Stomach (tissue), 9 donors: ENCODE measurements around the gene GPR171. TPM values are rescaled to one million over a fixed set of nuclear protein-coding genes. Genes with fewer than 3 reads are reported as not detected.

Source experiments
- DNase-seq, 2 donors: peaks; one replicate each; pipeline versions ENCODE4 v3.0.0 to v3.0.0-alpha.2; 2013 to 2019
- H3K27ac ChIP-seq, 5 donors: fragments of 200-600 bp in 4 of 5; sonication (generic) in 4 of 5; one replicate each; pipeline ENCODE4 v1.5.1; 2013 to 2019; ENCODE audit warnings: mild to moderate bottlenecking in 1 of 5, moderate library complexity in 1 of 5
- H3K27me3 ChIP-seq, 3 donors: fragments of 200-600 bp; sonication (generic); one replicate each; pipeline ENCODE4 v1.5.1; 2017 to 2019; ENCODE audit warnings: mixed run types in 1 of 3
- H3K36me3 ChIP-seq, 4 donors: fragments of 200-600 bp; sonication (generic); 1 replicate in 3 of 4; 2 replicates in 1 of 4; pipeline ENCODE4 v1.5.1; 2016 to 2019
- H3K4me1 ChIP-seq, 4 donors: fragments of 200-600 bp; sonication (generic); one replicate each; pipeline ENCODE4 v1.5.1; 2016 to 2019
- H3K4me3 ChIP-seq, 4 donors: fragments of 200-600 bp; sonication (generic) in 3 of 4; one replicate each; pipeline ENCODE4 v1.5.1; 2016 to 2019; ENCODE audit warnings: mild to moderate bottlenecking in 1 of 4
- H3K9me3 ChIP-seq, 4 donors: fragments of 200-600 bp; sonication (generic); one replicate each; pipeline ENCODE4 v1.5.1; 2016 to 2019
- EP300 ChIP-seq: sonication (generic); formaldehyde crosslinking; IDR thresholded peaks from one replicate; pipeline ENCODE4 v1.6.1; 2017; ENCODE audit warnings: antibody characterized with exemption
- POLR2A ChIP-seq, 4 donors: fragments of 450-650 bp; IDR thresholded peaks; one replicate each; pipeline ENCODE4 v1.6.1; 2016; ENCODE audit warnings: antibody characterized with exemption in 4 of 4, control low read depth in 2 of 4, mild to moderate bottlenecking in 1 of 4, moderate library complexity in 1 of 4
- POLR2AphosphoS5 ChIP-seq, 3 donors: sonication (generic); formaldehyde crosslinking; IDR thresholded peaks; one replicate each; pipeline ENCODE4 v1.6.1; 2016; ENCODE audit warnings: antibody characterized with exemption in 3 of 3
- WGBS, 5 donors: extraction: QIAGEN DNeasy Blood & Tissue Kit in 3 of 5; methylation state at CpG; one replicate each; pipeline versions ENCODE4 v1.1.5 to v1.1.7; 2013 to 2018; 5-methylcytosine and 5-hydroxymethylcytosine counted together
- intact Hi-C: fragments of 100-400 bp; cut with DNase I; formaldehyde crosslinking; loops from one replicate; pipeline ENCODE4 v1.15.1; 2023; ENCODE audit warnings: low total_unique reads
- polyA plus RNA-seq, 3 donors: library from polyadenylated mRNA; stranded (reverse); fragments of 200-250 nt; gene quantifications; one replicate each; pipeline ENCODE4 v1.2.3, GENCODE V29; 2013
- total RNA-seq, 5 donors: library from RNA; depleted of rRNA; stranded (reverse); fragments of >200 nt; gene quantifications; one replicate each; pipeline versions ENCODE4 v1.1.0 to v1.2.3, GENCODE V29; 2014 to 2016
- TF ChIP-seq, protein P1 (sequence below), 7 experiments: fragments of 450-650 bp in 4 of 7; fragments of 200-600 bp in 3 of 7; sonication (generic) in 3 of 7; IDR thresholded peaks; one replicate each; pipeline ENCODE4 v1.5.1; 2016 to 2019; ENCODE audit warnings: antibody characterized with exemption in 7 of 7, control low read depth in 2 of 7, mild to moderate bottlenecking in 1 of 7
- donor health status: healthy with polysubstance abuse.
- donor health status: Bipolar disorder and iron deficiency.
- donor health status: healthy.

GPR171 gene
- total and polyA plus RNA-seq, 8 donors: 0.44 to 37.5 (median 1.4) TPM; not detected in 1

DNA sequence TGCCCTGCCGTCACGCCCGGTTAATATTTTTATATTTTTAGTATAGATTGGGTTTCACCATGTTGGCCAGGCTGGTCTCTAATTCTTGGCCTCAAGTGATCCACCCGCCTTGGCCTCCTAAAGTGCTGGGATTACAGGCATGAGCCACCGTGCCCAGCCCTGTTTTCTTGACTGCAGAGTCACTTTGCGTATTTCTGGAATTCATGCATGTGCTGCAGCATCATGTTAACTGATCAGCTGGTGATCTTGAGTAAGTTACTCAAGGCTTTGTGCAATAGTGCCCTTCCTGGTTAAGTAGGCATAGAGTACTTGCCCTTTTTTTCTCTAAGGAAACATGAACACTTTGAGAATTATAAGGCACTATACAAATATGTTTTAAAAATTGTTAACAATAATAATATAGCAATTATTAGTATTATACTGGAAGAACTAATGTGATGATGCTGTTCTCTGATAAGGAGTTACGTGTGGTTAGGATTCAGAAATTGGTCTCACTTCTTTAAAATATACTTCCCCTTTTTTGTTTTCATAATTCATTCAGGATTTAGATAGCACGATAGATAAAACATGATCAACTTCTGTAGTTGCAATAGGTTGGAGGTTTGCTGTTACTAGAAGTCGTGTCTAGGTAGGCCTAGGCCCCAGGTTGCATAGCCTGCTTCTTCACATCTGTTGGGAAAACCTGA is 33.6 kb downstream of the GPR171 start:
- Histone ChIP-seq H3K4me1 (peaks cover 0 to 27% (median 4%) of the 10 kb centered on the region in 4 donors), H3K27me3 (no peaks in the 10 kb centered on the region), H3K4me3 (no peak overlapping the region), H3K36me3 (no peaks in the 10 kb centered on the region), H3K9me3 (no peaks in the 10 kb centered on the region), H3K27ac (peak overlapping the region in 2 of 5 donors; percentile 51 to 64)
- WGBS, 5 donors: 76 to 83% (median 81%) methylated on average over 9 of the region's 9 CpGs
- intact Hi-C loops: no loop called here
- TF ChIP-seq POLR2A (IDR thresholded peaks at IDR 0.05): no peak
- DNase-seq: no peak

DNA sequence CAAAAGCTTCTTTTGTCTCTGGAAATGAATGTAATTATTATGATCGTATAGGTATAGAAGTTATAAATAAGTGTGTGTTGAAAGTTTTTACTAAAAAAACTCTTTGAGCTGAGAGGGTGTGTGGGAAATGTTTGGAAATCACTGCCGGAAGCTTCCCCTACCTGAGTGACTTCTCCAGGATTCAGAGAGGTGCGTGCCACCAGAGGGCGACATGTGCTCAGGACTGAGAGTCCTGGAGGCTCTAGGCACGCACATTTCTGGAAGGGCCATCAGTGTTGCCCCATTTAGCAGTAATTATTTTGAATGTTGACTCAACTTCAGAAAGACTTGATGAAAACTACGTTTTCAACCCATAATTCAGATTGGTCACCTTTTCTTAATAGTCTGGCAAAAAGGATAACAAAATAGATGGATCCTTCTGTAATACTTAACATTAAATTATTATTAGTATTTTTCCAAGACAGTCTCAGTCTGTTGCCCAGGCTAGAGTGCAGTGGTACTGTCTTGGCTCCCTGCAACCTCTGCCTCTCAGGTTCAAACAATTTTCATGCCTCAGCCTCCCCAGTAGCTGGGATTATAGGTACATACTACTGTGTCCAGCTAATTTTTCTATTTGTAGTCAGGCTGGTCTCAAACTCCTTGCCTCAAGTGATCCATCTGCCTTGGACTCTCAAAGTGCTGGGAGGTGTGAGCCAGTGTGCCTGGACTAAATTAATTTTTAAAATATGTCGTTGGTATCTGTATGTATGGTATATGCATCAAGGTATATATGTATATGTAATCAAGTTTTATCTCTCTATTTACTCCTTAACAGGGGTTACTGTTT is 34.5 kb downstream of the GPR171 start:
- Histone ChIP-seq H3K27ac (peak overlapping the region in 2 of 5 donors; percentile 51 to 64), H3K4me3 (no peak overlapping the region), H3K4me1 (peaks cover 0 to 27% (median 4%) of the 10 kb centered on the region in 4 donors), H3K36me3 (no peaks in the 10 kb centered on the region), H3K27me3 (no peaks in the 10 kb centered on the region), H3K9me3 (no peaks in the 10 kb centered on the region)
- TF ChIP-seq, protein P1, sequence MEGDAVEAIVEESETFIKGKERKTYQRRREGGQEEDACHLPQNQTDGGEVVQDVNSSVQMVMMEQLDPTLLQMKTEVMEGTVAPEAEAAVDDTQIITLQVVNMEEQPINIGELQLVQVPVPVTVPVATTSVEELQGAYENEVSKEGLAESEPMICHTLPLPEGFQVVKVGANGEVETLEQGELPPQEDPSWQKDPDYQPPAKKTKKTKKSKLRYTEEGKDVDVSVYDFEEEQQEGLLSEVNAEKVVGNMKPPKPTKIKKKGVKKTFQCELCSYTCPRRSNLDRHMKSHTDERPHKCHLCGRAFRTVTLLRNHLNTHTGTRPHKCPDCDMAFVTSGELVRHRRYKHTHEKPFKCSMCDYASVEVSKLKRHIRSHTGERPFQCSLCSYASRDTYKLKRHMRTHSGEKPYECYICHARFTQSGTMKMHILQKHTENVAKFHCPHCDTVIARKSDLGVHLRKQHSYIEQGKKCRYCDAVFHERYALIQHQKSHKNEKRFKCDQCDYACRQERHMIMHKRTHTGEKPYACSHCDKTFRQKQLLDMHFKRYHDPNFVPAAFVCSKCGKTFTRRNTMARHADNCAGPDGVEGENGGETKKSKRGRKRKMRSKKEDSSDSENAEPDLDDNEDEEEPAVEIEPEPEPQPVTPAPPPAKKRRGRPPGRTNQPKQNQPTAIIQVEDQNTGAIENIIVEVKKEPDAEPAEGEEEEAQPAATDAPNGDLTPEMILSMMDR (IDR thresholded peaks at IDR 0.05): peak in 5 of 7 experiments; percentile 55 to 73 (median 69)
- no peak for TF ChIP-seq POLR2AphosphoS5 (IDR thresholded peaks at IDR 0.05)
- TF ChIP-seq POLR2A (IDR thresholded peaks at IDR 0.05): no peak
- TF ChIP-seq EP300: no peak
- intact Hi-C loops: no loop called here
- WGBS, 5 donors: 13 to 22% (median 20%) methylated on average over 7 of the region's 7 CpGs
- peak; percentile 84 to 89 for DNase-seq

DNA sequence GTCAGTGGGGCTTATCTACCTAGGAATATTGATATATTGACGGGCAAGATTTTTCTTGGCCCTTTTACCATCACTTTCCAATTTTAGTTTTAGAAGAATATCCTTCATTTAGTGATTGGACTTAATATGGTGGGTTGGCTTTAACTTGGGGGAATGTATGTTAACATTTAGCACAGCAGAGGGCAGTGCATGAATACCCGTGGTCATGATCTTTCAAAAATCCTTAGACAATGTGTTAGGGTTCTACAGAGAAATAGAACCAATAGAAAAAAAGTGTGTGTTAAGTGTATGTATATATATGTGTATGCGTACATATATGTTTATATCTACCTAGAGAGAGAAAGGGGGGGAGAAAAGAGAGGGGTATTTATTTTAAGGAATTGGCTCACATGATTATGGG is 36.9 kb downstream of the GPR171 start:
- no peaks in the 10 kb centered on the region for H3K36me3 ChIP-seq
- H3K27me3 ChIP-seq: no peaks in the 10 kb centered on the region
- no peaks in the 10 kb centered on the region for H3K9me3 ChIP-seq
- TF ChIP-seq, protein P1 (IDR thresholded peaks at IDR 0.05): no peak
- no peak for TF ChIP-seq EP300
- TF ChIP-seq POLR2AphosphoS5 (IDR thresholded peaks at IDR 0.05): no peak
- TF ChIP-seq POLR2A (IDR thresholded peaks at IDR 0.05): no peak
- no peak overlapping the region for H3K4me3 ChIP-seq
- H3K4me1 ChIP-seq: peaks cover 0 to 25% (median 4%) of the 10 kb centered on the region in 4 donors
- 64 to 82% (median 67%) methylated on average over 3 of the region's 3 CpGs for WGBS, 5 donors
- DNase-seq: no peak
- no peak overlapping the region for H3K27ac ChIP-seq
- intact Hi-C loops: no loop called here

DNA sequence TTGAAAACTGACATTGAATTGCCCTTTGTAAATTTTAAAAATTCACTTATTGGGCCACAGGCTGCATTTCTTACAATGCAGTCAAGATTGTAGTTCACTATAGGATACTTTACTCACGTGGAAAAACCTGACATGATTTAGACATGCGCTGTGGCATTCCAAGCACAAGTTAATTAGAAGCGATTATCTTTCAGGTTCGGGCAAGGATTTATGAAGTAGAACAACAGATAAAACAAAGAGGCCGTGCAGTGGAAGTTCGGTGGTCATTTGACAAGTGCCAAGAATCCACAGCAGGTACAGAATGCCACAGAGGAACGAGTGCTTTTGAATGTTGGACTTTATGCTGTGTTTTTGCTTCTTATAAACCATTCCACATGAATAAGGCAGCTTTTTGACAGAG is 37.8 kb downstream of the GPR171 start:
- Histone ChIP-seq H3K4me3 (no peak overlapping the region), H3K9me3 (no peaks in the 10 kb centered on the region), H3K4me1 (peaks cover 0 to 16% (median 4%) of the 10 kb centered on the region in 4 donors), H3K36me3 (no peaks in the 10 kb centered on the region), H3K27me3 (no peaks in the 10 kb centered on the region), H3K27ac (no peak overlapping the region)
- no peak for TF ChIP-seq POLR2A (IDR thresholded peaks at IDR 0.05)
- no peak for TF ChIP-seq EP300
- TF ChIP-seq POLR2AphosphoS5 (IDR thresholded peaks at IDR 0.05): no peak
- DNase-seq: no peak
- WGBS, 5 donors: 78 to 90% (median 86%) methylated on average over 7 of the region's 7 CpGs
- intact Hi-C loops: no loop called here

DNA sequence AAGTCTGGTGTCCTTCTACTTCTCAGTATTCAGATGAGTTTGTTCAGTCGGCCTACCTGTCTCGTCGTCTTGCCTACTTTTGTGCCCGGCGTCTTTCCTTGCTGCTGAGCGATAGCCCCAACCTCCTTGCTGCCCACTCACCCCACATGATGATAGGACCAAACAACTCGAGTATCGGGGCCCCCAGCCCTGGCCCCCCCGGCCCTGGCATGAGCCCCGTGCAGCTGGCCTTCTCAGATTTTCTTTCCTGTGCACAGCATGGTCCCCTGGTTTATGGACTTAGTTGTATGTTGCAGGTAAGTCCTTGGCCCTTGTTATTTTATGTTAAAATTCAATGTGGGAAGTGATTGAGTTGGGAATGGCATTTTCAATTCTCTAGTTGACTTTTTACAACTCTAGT is 43.2 kb downstream of the GPR171 start:
- Histone ChIP-seq H3K9me3 (no peaks in the 10 kb centered on the region), H3K27me3 (no peaks in the 10 kb centered on the region), H3K36me3 (no peaks in the 10 kb centered on the region), H3K27ac (no peak overlapping the region), H3K4me1 (peaks cover 0 to 7% (median 0%) of the 10 kb centered on the region in 4 donors), H3K4me3 (no peak overlapping the region)
- TF ChIP-seq EP300: no peak
- WGBS, 5 donors: 91 to 96% (median 93%) methylated on average over 10 of the region's 10 CpGs
- intact Hi-C loops: no loop called here
- no peak for DNase-seq
